ENCODE results near the gene TBRG1.

The TBRG1 gene

GRCh38 chr11:124595302-124595701 is 27.4 kb upstream of the TBRG1 start:
- H3K4me3 ChIP-seq (replicated peaks; ENCODE audit: insufficient read depth, low read length), result no peak overlapping the region
- peaks cover 5% of the 10 kb centered on the region for H3K27me3 ChIP-seq (ENCODE audit: insufficient read depth, poor library complexity, severe bottlenecking)
- DNase-seq (ENCODE audit: low read depth in 1 of 2, low spot score in 1 of 2), result no peak
- H3K27ac ChIP-seq (replicated peaks), result no peak overlapping the region
- TF ChIP-seq SPI1 (IDR thresholded peaks at IDR 0.05; ENCODE audit: borderline replicate concordance, low read depth), result no peak
- TF ChIP-seq POLR2AphosphoS5 (IDR thresholded peaks at IDR 0.05; ENCODE audit: low read depth), result no peak
- TF ChIP-seq CTCF (IDR thresholded peaks at IDR 0.05; ENCODE audit: insufficient read depth, low read length), result no peak
- no peak for TF ChIP-seq GABPA (IDR thresholded peaks at IDR 0.05; ENCODE audit: low read depth)
- no peak for TF ChIP-seq REST (IDR thresholded peaks at IDR 0.05; ENCODE audit: insufficient replicate concordance, low read depth)

GRCh38 chr11:124597626-124598025 is 25.0 kb upstream of the TBRG1 start:
- peaks cover 5% of the 10 kb centered on the region for H3K27me3 ChIP-seq (ENCODE audit: insufficient read depth, poor library complexity, severe bottlenecking)
- TF ChIP-seq POLR2AphosphoS5 (IDR thresholded peaks at IDR 0.05; ENCODE audit: low read depth), result no peak
- TF ChIP-seq REST (IDR thresholded peaks at IDR 0.05; ENCODE audit: insufficient replicate concordance, low read depth), result no peak
- TF ChIP-seq GABPA (IDR thresholded peaks at IDR 0.05; ENCODE audit: low read depth), result no peak
- TF ChIP-seq CTCF (IDR thresholded peaks at IDR 0.05; ENCODE audit: insufficient read depth, low read length), result no peak
- TF ChIP-seq SPI1 (IDR thresholded peaks at IDR 0.05; ENCODE audit: borderline replicate concordance, low read depth), result no peak
- no peak overlapping the region for H3K27ac ChIP-seq (replicated peaks)
- no peak overlapping the region for H3K4me3 ChIP-seq (replicated peaks; ENCODE audit: insufficient read depth, low read length)
- no peak for DNase-seq (ENCODE audit: low read depth in 1 of 2, low spot score in 1 of 2)

- Histone ChIP-seq H3K27me3 (ENCODE audit: insufficient read depth, poor library complexity, severe bottlenecking) (peaks cover 3% of the 10 kb centered on the region), H3K4me3 (replicated peaks; ENCODE audit: insufficient read depth, low read length) (no peak overlapping the region), H3K27ac (replicated peaks) (no peak overlapping the region)
- no peak for DNase-seq (ENCODE audit: low read depth in 1 of 2, low spot score in 1 of 2)
- TF ChIP-seq POLR2AphosphoS5 (IDR thresholded peaks at IDR 0.05; ENCODE audit: low read depth) (no peak), REST (IDR thresholded peaks at IDR 0.05; ENCODE audit: insufficient replicate concordance, low read depth) (no peak), GABPA (IDR thresholded peaks at IDR 0.05; ENCODE audit: low read depth) (no peak), SPI1 (IDR thresholded peaks at IDR 0.05; ENCODE audit: borderline replicate concordance, low read depth) (no peak), CTCF (IDR thresholded peaks at IDR 0.05; ENCODE audit: insufficient read depth, low read length) (no peak)
Measured at GRCh38 chr11:124600621-124601320, 21.9 kb upstream of the TBRG1 start.

Data from HL-60 (cell line).